ENCODE results near the gene REPS1.
"Not testable (repeated sequence)": the region's sequence is repeated elsewhere in the genome, so short reads cannot be mapped to it uniquely, and the experiment has no call there.

Gene REPS1

GRCh38 chr6:138966870-138967269, 21.2 kb downstream of the REPS1 start:
- DNase-seq: no peak

- DNase-seq: no peak
Observed at GRCh38 chr6:138965971-138966370, 22.1 kb downstream of the REPS1 start.

- DNase-seq: no peak
Observed at GRCh38 chr6:138965291-138965874, 22.7 kb downstream of the REPS1 start.

- DNase-seq: no peak
Observed at GRCh38 chr6:138964012-138964411, 24.0 kb downstream of the REPS1 start.

- no peak for DNase-seq
Observed at GRCh38 chr6:138963531-138963930, 24.5 kb downstream of the REPS1 start.

GRCh38 chr6:138963119-138963518, 24.9 kb downstream of the REPS1 start:
- DNase-seq: no peak

GRCh38 chr6:138959521-138959920, 28.5 kb downstream of the REPS1 start:
- no peak for DNase-seq

GRCh38 chr6:138958595-138958994, 29.5 kb downstream of the REPS1 start:
- DNase-seq: no peak

GRCh38 chr6:138957903-138958302, 30.1 kb downstream of the REPS1 start:
- DNase-seq: no peak

GRCh38 chr6:138957484-138957883, 30.6 kb downstream of the REPS1 start:
- DNase-seq: no peak

GRCh38 chr6:138956244-138956924, 31.7 kb downstream of the REPS1 start:
- no peak for DNase-seq

GRCh38 chr6:138955262-138955661, 32.8 kb downstream of the REPS1 start:
- no peak for DNase-seq

- no peak for DNase-seq
Observed at GRCh38 chr6:138953451-138953850, 34.6 kb downstream of the REPS1 start.

GRCh38 chr6:138948546-138949179, 39.4 kb downstream of the REPS1 start:
- DNase-seq: no peak

- no peak for DNase-seq
Observed at GRCh38 chr6:138948004-138948403, 40.0 kb downstream of the REPS1 start.

- no peak for DNase-seq
Observed at GRCh38 chr6:138945354-138945753, 42.7 kb downstream of the REPS1 start.

GRCh38 chr6:138944412-138944811, 43.6 kb downstream of the REPS1 start:
- no peak for DNase-seq

GRCh38 chr6:138943089-138943625, 44.9 kb downstream of the REPS1 start:
- no peak for DNase-seq

GRCh38 chr6:138936873-138937272, 51.2 kb downstream of the REPS1 start:
- not testable (repeated sequence) for DNase-seq

GRCh38 chr6:138931660-138932059, 56.4 kb downstream of the REPS1 start:
- DNase-seq: no peak

- no peak for DNase-seq
Observed at GRCh38 chr6:138926579-138926978, 61.5 kb downstream of the REPS1 start.

GRCh38 chr6:138925806-138926205, 62.2 kb downstream of the REPS1 start:
- DNase-seq: no peak

- DNase-seq: no peak
Observed at GRCh38 chr6:138923561-138923960, 64.5 kb downstream of the REPS1 start.

GRCh38 chr6:138920906-138921305, 67.1 kb downstream of the REPS1 start:
- no peak for DNase-seq

All from amniotic stem cell (primary cell).